ENCODE measurements around the gene JAKMIP1. TPM values are rescaled to one million over a fixed set of nuclear protein-coding genes. Genes with fewer than 3 reads are reported as not detected.

Gene JAKMIP1
- total and polyA plus RNA-seq, 9 donors: 0.33 to 1.00 (median 0.56) TPM; not detected in 1

DNA sequence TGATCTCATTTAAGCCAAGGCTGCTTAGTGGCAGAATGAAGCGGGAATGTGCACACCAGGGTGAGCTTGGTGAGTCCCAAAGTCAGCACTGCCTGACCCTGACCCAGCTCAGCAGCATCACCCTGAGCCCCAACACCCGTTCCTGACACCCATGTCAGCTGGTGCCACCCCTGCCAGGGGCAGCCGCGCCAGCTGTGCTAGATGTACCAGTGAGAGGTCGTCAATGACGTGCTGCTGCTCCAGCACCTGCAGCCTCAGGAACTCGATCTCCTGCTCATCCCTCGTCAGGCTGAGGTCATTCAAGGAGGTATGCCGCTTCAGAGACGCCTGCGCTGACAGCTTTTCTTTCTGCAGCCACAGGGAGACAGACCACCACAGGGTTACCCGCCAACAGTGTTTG lies 120.4 kb downstream of the JAKMIP1 start:
- H3K27me3 ChIP-seq: no peaks in the 10 kb centered on the region
- no peaks in the 10 kb centered on the region for H3K4me1 ChIP-seq (ENCODE audit: insufficient read depth)
- DNase-seq: no peak
- 84 to 90% (median 89%) methylated on average over 12 of the region's 12 CpGs for WGBS, 3 donors
- H3K9me3 ChIP-seq: no peaks in the 10 kb centered on the region
- no peaks in the 10 kb centered on the region for H3K36me3 ChIP-seq
- no peak overlapping the region for H3K27ac ChIP-seq
- TF ChIP-seq POLR2A (IDR thresholded peaks at IDR 0.05) (no peak), EP300 (IDR thresholded peaks at IDR 0.05) (no peak)
- TF ChIP-seq, protein P1, sequence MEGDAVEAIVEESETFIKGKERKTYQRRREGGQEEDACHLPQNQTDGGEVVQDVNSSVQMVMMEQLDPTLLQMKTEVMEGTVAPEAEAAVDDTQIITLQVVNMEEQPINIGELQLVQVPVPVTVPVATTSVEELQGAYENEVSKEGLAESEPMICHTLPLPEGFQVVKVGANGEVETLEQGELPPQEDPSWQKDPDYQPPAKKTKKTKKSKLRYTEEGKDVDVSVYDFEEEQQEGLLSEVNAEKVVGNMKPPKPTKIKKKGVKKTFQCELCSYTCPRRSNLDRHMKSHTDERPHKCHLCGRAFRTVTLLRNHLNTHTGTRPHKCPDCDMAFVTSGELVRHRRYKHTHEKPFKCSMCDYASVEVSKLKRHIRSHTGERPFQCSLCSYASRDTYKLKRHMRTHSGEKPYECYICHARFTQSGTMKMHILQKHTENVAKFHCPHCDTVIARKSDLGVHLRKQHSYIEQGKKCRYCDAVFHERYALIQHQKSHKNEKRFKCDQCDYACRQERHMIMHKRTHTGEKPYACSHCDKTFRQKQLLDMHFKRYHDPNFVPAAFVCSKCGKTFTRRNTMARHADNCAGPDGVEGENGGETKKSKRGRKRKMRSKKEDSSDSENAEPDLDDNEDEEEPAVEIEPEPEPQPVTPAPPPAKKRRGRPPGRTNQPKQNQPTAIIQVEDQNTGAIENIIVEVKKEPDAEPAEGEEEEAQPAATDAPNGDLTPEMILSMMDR (IDR thresholded peaks at IDR 0.05): no peak
- intact Hi-C loops (cut with DNase I): no loop called here
- H3K4me3 ChIP-seq: no peak overlapping the region

DNA sequence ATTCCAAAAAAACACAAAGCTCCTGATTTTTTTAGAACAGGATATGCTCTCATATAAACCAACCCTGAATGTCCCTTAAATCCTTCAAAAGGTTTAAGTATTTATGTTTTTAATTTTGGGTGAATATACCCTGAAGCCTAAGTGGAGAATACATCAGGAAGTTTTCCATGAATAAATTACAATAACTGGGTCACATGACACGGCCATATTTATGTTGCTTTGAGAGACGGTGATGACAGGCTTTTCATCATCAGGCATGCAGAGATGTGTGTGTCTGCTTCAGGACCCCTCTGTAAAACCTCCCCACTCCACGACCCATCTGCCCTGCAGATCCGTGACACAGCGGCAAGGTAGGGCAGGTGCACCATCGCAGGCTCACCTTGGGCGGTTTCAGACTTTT lies 121.8 kb downstream of the JAKMIP1 start:
- no peaks in the 10 kb centered on the region for H3K36me3 ChIP-seq
- WGBS, 3 donors: 77 to 82% (median 82%) methylated on average over 7 of the region's 7 CpGs
- DNase-seq: no peak
- no peak overlapping the region for H3K27ac ChIP-seq
- no peaks in the 10 kb centered on the region for H3K27me3 ChIP-seq
- H3K9me3 ChIP-seq: no peaks in the 10 kb centered on the region
- H3K4me3 ChIP-seq: no peak overlapping the region
- H3K4me1 ChIP-seq (ENCODE audit: insufficient read depth): no peaks in the 10 kb centered on the region
- no peak for TF ChIP-seq POLR2A (IDR thresholded peaks at IDR 0.05)
- TF ChIP-seq, protein P1 (IDR thresholded peaks at IDR 0.05): no peak
- no peak for TF ChIP-seq EP300 (IDR thresholded peaks at IDR 0.05)
- intact Hi-C loops (cut with DNase I): no loop called here

DNA sequence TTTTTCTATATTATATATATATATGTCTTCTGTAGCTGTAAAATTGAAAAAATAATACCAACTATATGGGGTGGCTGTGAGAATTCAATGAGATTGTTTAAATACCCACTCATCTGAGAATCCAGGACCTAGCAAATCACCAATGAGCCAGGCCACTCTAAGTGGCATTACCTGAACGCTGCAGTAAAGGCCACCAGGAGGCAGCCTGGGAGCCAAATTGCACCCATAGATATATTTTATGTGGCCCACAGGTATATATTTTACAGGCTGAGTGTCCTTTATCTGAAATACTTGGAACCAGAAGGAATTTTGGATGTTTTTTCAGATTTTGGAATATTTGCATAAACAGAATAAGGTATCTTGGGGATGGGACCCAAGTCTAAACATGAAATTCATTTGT lies 124.0 kb downstream of the JAKMIP1 start:
- no peak overlapping the region for H3K4me3 ChIP-seq
- H3K27me3 ChIP-seq: no peaks in the 10 kb centered on the region
- no peaks in the 10 kb centered on the region for H3K4me1 ChIP-seq (ENCODE audit: insufficient read depth)
- TF ChIP-seq EP300 (IDR thresholded peaks at IDR 0.05) (no peak), POLR2A (IDR thresholded peaks at IDR 0.05) (no peak)
- TF ChIP-seq, protein P1 (IDR thresholded peaks at IDR 0.05): no peak
- intact Hi-C loops (cut with DNase I): no loop called here
- no peak for DNase-seq
- 59 to 65% (median 65%) methylated on average over 1 of the region's 1 CpG for WGBS, 3 donors
- no peaks in the 10 kb centered on the region for H3K36me3 ChIP-seq
- no peaks in the 10 kb centered on the region for H3K9me3 ChIP-seq
- H3K27ac ChIP-seq: no peak overlapping the region

DNA sequence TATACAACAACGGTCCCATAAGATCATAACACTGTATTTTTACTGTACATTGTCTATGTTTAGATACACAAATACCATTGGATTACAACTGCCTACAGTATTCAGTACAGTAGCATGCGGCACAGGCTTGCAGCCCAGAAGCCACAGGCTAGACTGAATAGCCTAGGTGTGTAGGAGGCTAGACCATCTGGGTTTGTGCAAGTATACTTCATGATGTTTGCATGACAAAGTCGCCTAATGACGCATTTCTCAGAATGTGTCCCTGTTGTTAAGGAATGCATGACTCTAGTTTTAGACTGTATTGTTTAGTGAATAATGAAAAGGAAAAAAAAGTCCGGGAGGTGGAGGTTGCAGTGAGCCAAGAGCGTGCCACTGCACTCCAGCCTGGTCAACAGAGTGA lies 125.6 kb downstream of the JAKMIP1 start:
- H3K36me3 ChIP-seq: no peaks in the 10 kb centered on the region
- H3K4me1 ChIP-seq (ENCODE audit: insufficient read depth): no peaks in the 10 kb centered on the region
- no peak for TF ChIP-seq EP300 (IDR thresholded peaks at IDR 0.05)
- TF ChIP-seq, protein P1 (IDR thresholded peaks at IDR 0.05): no peak
- no peak for TF ChIP-seq POLR2A (IDR thresholded peaks at IDR 0.05)
- H3K27me3 ChIP-seq: no peaks in the 10 kb centered on the region
- H3K4me3 ChIP-seq: no peak overlapping the region
- H3K9me3 ChIP-seq: no peaks in the 10 kb centered on the region
- intact Hi-C loops (cut with DNase I): no loop called here
- DNase-seq: no peak
- 91 to 95% (median 93%) methylated on average over 6 of the region's 6 CpGs for WGBS, 3 donors
- no peak overlapping the region for H3K27ac ChIP-seq
